Upper lobe of left lung (tissue), 6 donors: ENCODE measurements around the gene LPIN1. TPM values are rescaled to one million over a fixed set of nuclear protein-coding genes. Genes with fewer than 3 reads are reported as not detected.
"Not testable (repeated sequence)": the region's sequence is repeated elsewhere in the genome, so short reads cannot be mapped to it uniquely, and the experiment has no call there.

ENCODE experiments used
- ATAC-seq, 2 donors: fragments of 200-7000 bp; cut with Tn5 transposase; one replicate each; pipeline ENCODE4 v1.9.1; 2022; ENCODE audit warnings: mild to moderate bottlenecking in 2 of 2, moderate library complexity in 2 of 2; ENCODE audit not compliant: low FRiP score in 2 of 2
- DNase-seq, 2 donors: peaks; one replicate each; pipeline ENCODE4 v3.0.0-alpha.2; 2019 to 2020
- H3K27ac ChIP-seq, 4 donors: fragments of 200-600 bp; sonication (generic); one replicate each; pipeline ENCODE4 v1.5.1; 2016 to 2019
- H3K27me3 ChIP-seq, 4 donors: fragments of 200-600 bp; sonication (generic); one replicate each; pipeline ENCODE4 v1.5.1; 2017 to 2019
- H3K36me3 ChIP-seq, 4 donors: fragments of 200-600 bp; sonication (generic); one replicate each; pipeline ENCODE4 v1.5.1; 2016 to 2019
- H3K4me1 ChIP-seq, 4 donors: fragments of 200-600 bp; sonication (generic); one replicate each; pipeline ENCODE4 v1.5.1; 2018 to 2019
- H3K4me3 ChIP-seq, 4 donors: fragments of 200-600 bp; sonication (generic); one replicate each; pipeline ENCODE4 v1.5.1; 2017 to 2019; ENCODE audit warnings: mild to moderate bottlenecking in 2 of 4, moderate library complexity in 1 of 4
- H3K9me3 ChIP-seq, 4 donors: fragments of 200-600 bp; sonication (generic); one replicate each; pipeline ENCODE4 v1.5.1; 2018 to 2019
- CTCF ChIP-seq, 6 experiments: fragments of 450-650 bp in 4 of 6; fragments of 200-600 bp in 2 of 6; sonication (generic) in 2 of 6; IDR thresholded peaks; one replicate each; pipeline ENCODE4 v1.5.1; 2016 to 2019; ENCODE audit warnings: antibody characterized with exemption in 6 of 6
- EP300 ChIP-seq, 4 donors: sonication (generic); formaldehyde crosslinking; IDR thresholded peaks; one replicate each; pipeline ENCODE4 v1.5.1; 2017; ENCODE audit warnings: antibody characterized with exemption in 4 of 4, control low read depth in 2 of 4
- POLR2A ChIP-seq, 4 donors: fragments of 450-650 bp; IDR thresholded peaks; one replicate each; pipeline ENCODE4 v1.5.1; 2016 to 2017; ENCODE audit warnings: antibody characterized with exemption in 4 of 4, mild to moderate bottlenecking in 2 of 4
- POLR2AphosphoS5 ChIP-seq, 2 donors: sonication (generic); formaldehyde crosslinking; IDR thresholded peaks; one replicate each; pipeline ENCODE4 v1.5.1; 2017; ENCODE audit warnings: antibody characterized with exemption in 2 of 2
- WGBS, 2 donors: methylation state at CpG; one replicate each; pipeline ENCODE4 v1.1.5; 2017 to 2018; 5-methylcytosine and 5-hydroxymethylcytosine counted together
- total RNA-seq, 6 donors: library from RNA; depleted of rRNA in 4 of 6; stranded (reverse); fragments of >200 nt in 4 of 6; gene quantifications; one replicate each; pipeline versions ENCODE4 v1.1.0 to v1.2.1, GENCODE V29; 2016 to 2021
- donor health status: DM: no; HTN: no; CAD: no; lungs with moderate emphysema.
- donor health status: DM: no; HTN: yes; CAD: no; lungs with severe emphysema.

The LPIN1 gene
- total RNA-seq, 6 donors from 2014 or later = 45.9 to 87.0 (median 54.2) TPM

- H3K27ac ChIP-seq = no peak overlapping the region
- H3K4me3 ChIP-seq = no peak overlapping the region
- no peaks in the 10 kb centered on the region for H3K27me3 ChIP-seq
- H3K36me3 ChIP-seq = no peaks in the 10 kb centered on the region
- no peak for ATAC-seq
- H3K4me1 ChIP-seq = peaks cover 0 to 9% (median 0%) of the 10 kb centered on the region in 4 donors
- TF ChIP-seq POLR2AphosphoS5 (IDR thresholded peaks at IDR 0.05) (no peak), CTCF (IDR thresholded peaks at IDR 0.05) (no peak), EP300 (IDR thresholded peaks at IDR 0.05) (no peak), POLR2A (IDR thresholded peaks at IDR 0.05) (no peak)
- 69 to 74% methylated on average over 2 of the region's 2 CpGs for WGBS, 2 donors
- no peak for DNase-seq
- no peaks in the 10 kb centered on the region for H3K9me3 ChIP-seq
Measured at GRCh38 chr2:11729362-11730212, 16.8 kb upstream of the LPIN1 start.

- 82 to 90% methylated on average over 4 of the region's 4 CpGs for WGBS, 2 donors
- H3K4me3 ChIP-seq, H3K27ac ChIP-seq, ATAC-seq, H3K36me3 ChIP-seq, H3K9me3 ChIP-seq, H3K27me3 ChIP-seq, DNase-seq, H3K4me1 ChIP-seq: not testable (repeated sequence)
Measured at GRCh38 chr2:11731214-11731984, 15.0 kb upstream of the LPIN1 start.

GRCh38 chr2:11732587-11732986, 13.8 kb upstream of the LPIN1 start:
- WGBS, 2 donors = 78 to 91% methylated on average over 2 of the region's 2 CpGs
- Histone ChIP-seq H3K27me3 (no peaks in the 10 kb centered on the region), H3K9me3 (no peaks in the 10 kb centered on the region), H3K4me1 (no peaks in the 10 kb centered on the region), H3K36me3 (no peaks in the 10 kb centered on the region), H3K4me3 (no peak overlapping the region), H3K27ac (no peak overlapping the region)
- TF ChIP-seq EP300 (IDR thresholded peaks at IDR 0.05) (no peak), CTCF (IDR thresholded peaks at IDR 0.05) (no peak)
- DNase-seq = no peak
- ATAC-seq = no peak

- H3K9me3 ChIP-seq, H3K36me3 ChIP-seq, DNase-seq, H3K27ac ChIP-seq, ATAC-seq, H3K4me1 ChIP-seq, H3K27me3 ChIP-seq, H3K4me3 ChIP-seq: not testable (repeated sequence)
- WGBS, 2 donors = 98 to 100% methylated on average over 2 of the region's 2 CpGs
Measured at GRCh38 chr2:11737852-11738251, 8.6 kb upstream of the LPIN1 start.

GRCh38 chr2:11738589-11739436, 7.6 kb upstream of the LPIN1 start:
- Histone ChIP-seq H3K36me3 (no peaks in the 10 kb centered on the region), H3K27me3 (no peaks in the 10 kb centered on the region), H3K9me3 (no peaks in the 10 kb centered on the region), H3K4me3 (no peak overlapping the region), H3K27ac (peak overlapping the region in 1 of 4 donors; percentile 26), H3K4me1 (peaks cover 6 to 14% (median 12%) of the 10 kb centered on the region in 4 donors)
- 47 to 56% methylated on average over 6 to 8 of the region's 8 CpGs for WGBS, 2 donors
- ATAC-seq (peak; percentile 79), DNase-seq (peak in 1 of 2 donors; percentile 93)
- no peak for TF ChIP-seq POLR2A (IDR thresholded peaks at IDR 0.05)
- TF ChIP-seq POLR2AphosphoS5 (IDR thresholded peaks at IDR 0.05) = peak; percentile 28 to 52
- no peak for TF ChIP-seq EP300 (IDR thresholded peaks at IDR 0.05)
- TF ChIP-seq CTCF (IDR thresholded peaks at IDR 0.05) = peak in 5 of 6 experiments; percentile 16 to 63 (median 45)
